K562 (cell line): ENCODE results near the gene SULT2B1. TPM values are rescaled to one million over a fixed set of nuclear protein-coding genes. Genes with fewer than 3 reads are reported as not detected.

Experiments
- ATAC-seq: fragments of 200-7000 bp; cut with Tn5 transposase; 3 replicates; pipeline ENCODE4 v1.9.1; 2020; ENCODE audit warnings: moderate library complexity
- BruUV-seq: library from RNA; stranded (reverse); fragments of 400-500 nt; replicated peaks from 2 replicates; lab custom pipeline; 2021; lab: Mats Ljungman, UMichigan
- CTCF ChIA-PET: fragments of 300-600 bp; formaldehyde crosslinking; extraction: SDS; loops from one replicate; lab custom pipeline; 2021; ENCODE audit warnings: low intra/inter-chr PET ratio; lab: Yijun Ruan, JAX
- POLR2A ChIA-PET: fragments of 300-600, 350-650 bp; sonication (Branson Sonifier 250); formaldehyde crosslinking; extraction: SDS; loops from one replicate; lab custom pipeline; 2021; ENCODE audit warnings: antibody characterized with exemption, inconsistent platforms; lab: Yijun Ruan, JAX
- DNase-seq, 4 experiments: peaks; one replicate each; pipeline versions ENCODE4 v3.0.0 to v3.0.0-alpha.2; 2011 to 2018; ENCODE audit warnings: low spot score in 3 of 4, mixed read lengths in 3 of 4; ENCODE audit errors: extremely low read depth in 1 of 4
- FAIRE-seq: peaks from 2 replicates; lab custom pipeline; 2011; peaks lifted over from hg19 to GRCh38; lab: Jason Lieb, UNC
- H2AFZ ChIP-seq: 2 replicates; pipeline ENCODE4 v1.6.0; 2011; ENCODE audit warnings: low read depth, low read length, control low read depth, inconsistent platforms
- H3K27ac ChIP-seq: fragments of 200-600 bp; 3 replicates; pipeline ENCODE4 v1.8.0; 2011; ENCODE audit warnings: low read depth, mild to moderate bottlenecking, control low read depth, inconsistent platforms, low read length, moderate library complexity, mixed read lengths; ENCODE audit errors: extremely low read depth
- H3K27me3 ChIP-seq, 2 experiments: fragments of 300-600 bp in 1 of 2; 2 replicates in 1 of 2; 3 replicates in 1 of 2; pipeline versions ENCODE4 v1.6.0 to v1.8.0; 2011; ENCODE audit warnings: inconsistent platforms in 2 of 2, low read length in 2 of 2, mild to moderate bottlenecking in 1 of 2, mixed read lengths in 1 of 2, moderate library complexity in 1 of 2; ENCODE audit not compliant: control insufficient read depth in 2 of 2, insufficient read depth in 2 of 2
- H3K36me3 ChIP-seq: fragments of 300-600 bp; 3 replicates; pipeline ENCODE4 v1.8.0; 2011; ENCODE audit warnings: mild to moderate bottlenecking, low read length, inconsistent platforms; ENCODE audit not compliant: control insufficient read depth, insufficient read depth
- H3K4me1 ChIP-seq, 2 experiments: fragments of 200-600 bp in 1 of 2; replicated peaks in 1 of 2; 2 replicates in 1 of 2; 3 replicates in 1 of 2; pipeline versions ENCODE4 v1.5.1 to v1.8.0; 2011; ENCODE audit warnings: inconsistent platforms in 2 of 2, low read length in 2 of 2, mild to moderate bottlenecking in 1 of 2, mixed read lengths in 1 of 2, moderate library complexity in 1 of 2; ENCODE audit not compliant: control insufficient read depth in 2 of 2, insufficient read depth in 2 of 2
- H3K4me2 ChIP-seq: 2 replicates; pipeline ENCODE4 v1.6.1; 2011; ENCODE audit warnings: low read length, control low read depth, inconsistent platforms, mixed read lengths; ENCODE audit not compliant: insufficient read depth
- H3K4me3 ChIP-seq: fragments of 200-600 bp; sonication (generic), shearing (Covaris generic); 2 replicates; pipeline ENCODE4 v1.5.1; 2016; ENCODE audit warnings: control low read depth, inconsistent platforms
- H3K79me2 ChIP-seq: fragments of 200-600 bp; 3 replicates; pipeline ENCODE4 v1.8.0; 2011; ENCODE audit warnings: low read length, inconsistent platforms; ENCODE audit not compliant: control insufficient read depth, insufficient read depth
- H3K9ac ChIP-seq, 2 experiments: 2 replicates each; pipeline versions ENCODE4 v1.6.0 to v1.6.1; 2011; ENCODE audit warnings: low read depth in 2 of 2, low read length in 2 of 2, control low read depth in 1 of 2, inconsistent platforms in 1 of 2, mild to moderate bottlenecking in 1 of 2, mixed read lengths in 1 of 2; ENCODE audit not compliant: insufficient read depth in 1 of 2
- H3K9me1 ChIP-seq: one replicate; pipeline ENCODE4 v1.6.0; 2011; ENCODE audit warnings: inconsistent platforms, mild to moderate bottlenecking, low read length, moderate library complexity; ENCODE audit not compliant: control insufficient read depth, insufficient read depth
- H3K9me3 ChIP-seq: replicated peaks from 2 replicates; pipeline ENCODE4 v1.5.1; 2011; ENCODE audit warnings: low read depth, low read length, inconsistent platforms; ENCODE audit not compliant: control insufficient read depth, insufficient read depth
- H4K20me1 ChIP-seq: replicated peaks from 2 replicates; pipeline ENCODE4 v1.6.1; 2011; ENCODE audit warnings: low read length, inconsistent platforms, mixed read lengths; ENCODE audit not compliant: control insufficient read depth, insufficient read depth
- CBFA2T2 ChIP-seq: fragments of 450-650 bp; conservative IDR thresholded peaks from 2 replicates; pipeline ENCODE4 v1.6.1; 2017; ENCODE audit warnings: mild to moderate bottlenecking
- CEBPG ChIP-seq, 3 experiments: fragments of 200-800 bp in 1 of 3; sonication (Bioruptor generic) in 1 of 3; sonication (generic) in 1 of 3; formaldehyde crosslinking in 1 of 3; IDR thresholded peaks in 2 of 3; conservative IDR thresholded peaks in 1 of 3; 2 replicates each; pipeline versions ENCODE4 v1.6.1 to v1.8.0; 2016 to 2022; ENCODE audit warnings: missing compliant biosample characterization in 2 of 3, missing genetic modification characterization in 2 of 3, mild to moderate bottlenecking in 1 of 3, missing genetic modification reagents in 1 of 3
- CHD2 ChIP-seq: IDR thresholded peaks from 2 replicates; pipeline ENCODE4 v1.6.1; 2011; ENCODE audit warnings: low read depth, low read length
- ESRRA ChIP-seq: fragments of 450-650 bp; IDR thresholded peaks from 2 replicates; pipeline ENCODE4 v1.6.1; 2014; ENCODE audit warnings: low read depth, mild to moderate bottlenecking, moderate library complexity, borderline replicate concordance
- NCOR1 ChIP-seq: fragments of 450-650 bp; IDR thresholded peaks from 2 replicates; pipeline ENCODE4 v1.6.1; 2016; ENCODE audit warnings: mild to moderate bottlenecking, moderate library complexity
- NELFE ChIP-seq: IDR thresholded peaks from 2 replicates; pipeline ENCODE4 v1.6.1; 2011; ENCODE audit warnings: mild to moderate bottlenecking; ENCODE audit not compliant: insufficient read depth, insufficient read length
- NR0B1 ChIP-seq: fragments of 450-650 bp; IDR thresholded peaks from one replicate; pipeline ENCODE4 v1.6.1; 2018; ENCODE audit warnings: mild to moderate bottlenecking, moderate library complexity; ENCODE audit not compliant: partially characterized antibody
- OTX1 ChIP-seq: fragments of 450-650 bp; formaldehyde crosslinking; IDR thresholded peaks from 2 replicates; pipeline ENCODE4 v1.4.0; 2022; ENCODE audit warnings: mild to moderate bottlenecking
- PCBP1 ChIP-seq: fragments of 200-400 bp; formaldehyde crosslinking; IDR thresholded peaks from 2 replicates; pipeline ENCODE4 v1.6.1; 2018; ENCODE audit warnings: mild to moderate bottlenecking, low read depth, low read length; ENCODE audit not compliant: poor library complexity, severe bottlenecking
- POLR2B ChIP-seq: fragments of 450-650 bp; IDR thresholded peaks from 2 replicates; pipeline ENCODE4 v1.6.1; 2018; ENCODE audit warnings: low read depth; ENCODE audit not compliant: partially characterized antibody
- POU5F1 ChIP-seq: fragments of 150-350 bp; IDR thresholded peaks from 2 replicates; pipeline ENCODE4 v1.6.1; 2014; ENCODE audit warnings: borderline replicate concordance, low read length, low read depth, mild to moderate bottlenecking; ENCODE audit not compliant: partially characterized antibody
- RBM39 ChIP-seq: fragments of 200-400 bp; formaldehyde crosslinking; optimal IDR thresholded peaks from 2 replicates; pipeline ENCODE3; 2018; ENCODE audit warnings: low read depth, low read length
- SOX6 ChIP-seq: fragments of 450-650 bp; IDR thresholded peaks from 2 replicates; pipeline ENCODE4 v1.6.1; 2014; ENCODE audit warnings: mild to moderate bottlenecking
- TGIF2 ChIP-seq: sonication (generic); formaldehyde crosslinking; IDR thresholded peaks from 2 replicates; pipeline ENCODE4 v1.8.1; 2022; ENCODE audit warnings: mild to moderate bottlenecking, missing genetic modification reagents, moderate library complexity
- ZHX1 ChIP-seq: fragments of 150-350 bp; conservative IDR thresholded peaks from 2 replicates; pipeline ENCODE4 v1.6.1; 2014; ENCODE audit warnings: low read length
- WGBS: fragments of 100-300 bp; shearing (Covaris generic); methylation state at CpG from one replicate; pipeline ENCODE4 v1.1.6; 2016; ENCODE audit warnings: low coverage, mixed read lengths; ENCODE audit not compliant: insufficient coverage; ENCODE audit errors: missing lambda C conversion rate; 5-methylcytosine and 5-hydroxymethylcytosine counted together
- in situ Hi-C: fragments of 300-500 bp; cut with MboI; formaldehyde crosslinking; loops from 4 replicates; pipeline ENCODE4 v1.15.0; 2018; ENCODE audit warnings: inconsistent platforms, mixed read lengths
- intact Hi-C: fragments of 100-400 bp; cut with micrococcal nuclease; formaldehyde crosslinking; loops from 2 replicates; pipeline ENCODE4 v1.14.2; 2022
- polyA plus RNA-seq, 8 experiments: library from polyadenylated mRNA; depleted of rRNA in 4 of 8; stranded (reverse) in 5 of 8; unstranded in 3 of 8; fragments of >200 nt; fragmentation: Nextera tagmentation in 2 of 8; fragmentation: Illumina TruSeq in 1 of 8; extraction: Ambion mirVana in 2 of 8; extraction: Trizol in 1 of 8; gene quantifications; 2 replicates each; pipeline versions ENCODE4 v1.2.1 to v1.2.3, GENCODE V29; 2011 to 2014; ENCODE audit warnings: inconsistent platforms in 1 of 8, missing spikeins in 1 of 8
- total RNA-seq, 7 experiments: library from RNA; depleted of rRNA in 6 of 7; stranded (reverse); fragments of >200 nt in 6 of 7; fragmentation: Illumina TruSeq in 2 of 7; extraction: Trizol in 2 of 7; gene quantifications; 2 replicates each; pipeline versions ENCODE4 v1.2.1 to v1.2.3, GENCODE V29; 2011 to 2021; ENCODE audit warnings: low replicate concordance in 1 of 7
- TF ChIP-seq, protein P1 (sequence below): fragments of 250-450 bp; sonication (Bioruptor Pico); IDR thresholded peaks from 2 replicates; pipeline ENCODE4 v1.5.0; 2020; ENCODE audit warnings: mild to moderate bottlenecking, borderline replicate concordance
- TF ChIP-seq, protein P2 (sequence below): fragments of 250-450 bp; sonication (Bioruptor Pico); IDR thresholded peaks from 2 replicates; pipeline ENCODE4 v1.9.0; 2021; ENCODE audit warnings: mild to moderate bottlenecking

Gene SULT2B1
- total and polyA plus RNA-seq, 9 of the 15 experiments (the other 6 are each of a cell fraction or from before 2014, with no cell fraction given) = 0.09 to 0.62 (median 0.22) TPM; not detected in 2

GRCh38 chr19:48573163-48573505 lies 21.2 kb downstream of the SULT2B1 start:
- BruUV-seq = no TSS peak
- ChIA-PET CTCF (no interaction called here), POLR2A (interaction anchor here (1.6 to 3.3 kb wide), 2 partner anchors 9 to 11 kb away, joined by 9 to 21 read pairs; no protein-coding TSS in a partner anchor)
- intact Hi-C loops = no loop called here
- H4K20me1 ChIP-seq = no peaks in the 10 kb centered on the region
- H3K9me1 ChIP-seq = no peaks in the 10 kb centered on the region
- H2AFZ ChIP-seq = no peak overlapping the region
- no peak overlapping the region for H3K4me2 ChIP-seq
- H3K9me3 ChIP-seq = no peaks in the 10 kb centered on the region
- H3K9ac ChIP-seq = peak overlapping the region in 1 of 2 experiments; percentile 5; a peak in 1 of 4 replicates
- no peak overlapping the region for H3K27ac ChIP-seq
- H3K79me2 ChIP-seq = no peaks in the 10 kb centered on the region
- WGBS = 68% methylated on average over 11 of the region's 12 CpGs
- no peak overlapping the region for H3K4me3 ChIP-seq
- in situ Hi-C loops = no loop called here
- ATAC-seq (no peak), FAIRE-seq (no peak), DNase-seq (no peak)
- H3K36me3 ChIP-seq = no peaks in the 10 kb centered on the region
- H3K27me3 ChIP-seq = no peaks in the 10 kb centered on the region
- H3K4me1 ChIP-seq = peaks cover 14 to 15% of the 10 kb centered on the region in 2 experiments; a peak in 4 of 5 replicates
- no peak for TF ChIP-seq POLR2B
- TF ChIP-seq CBFA2T2 = no peak
- TF ChIP-seq SOX6 = no peak
- no peak for TF ChIP-seq PCBP1
- no peak for TF ChIP-seq RBM39
- TF ChIP-seq, protein P1, sequence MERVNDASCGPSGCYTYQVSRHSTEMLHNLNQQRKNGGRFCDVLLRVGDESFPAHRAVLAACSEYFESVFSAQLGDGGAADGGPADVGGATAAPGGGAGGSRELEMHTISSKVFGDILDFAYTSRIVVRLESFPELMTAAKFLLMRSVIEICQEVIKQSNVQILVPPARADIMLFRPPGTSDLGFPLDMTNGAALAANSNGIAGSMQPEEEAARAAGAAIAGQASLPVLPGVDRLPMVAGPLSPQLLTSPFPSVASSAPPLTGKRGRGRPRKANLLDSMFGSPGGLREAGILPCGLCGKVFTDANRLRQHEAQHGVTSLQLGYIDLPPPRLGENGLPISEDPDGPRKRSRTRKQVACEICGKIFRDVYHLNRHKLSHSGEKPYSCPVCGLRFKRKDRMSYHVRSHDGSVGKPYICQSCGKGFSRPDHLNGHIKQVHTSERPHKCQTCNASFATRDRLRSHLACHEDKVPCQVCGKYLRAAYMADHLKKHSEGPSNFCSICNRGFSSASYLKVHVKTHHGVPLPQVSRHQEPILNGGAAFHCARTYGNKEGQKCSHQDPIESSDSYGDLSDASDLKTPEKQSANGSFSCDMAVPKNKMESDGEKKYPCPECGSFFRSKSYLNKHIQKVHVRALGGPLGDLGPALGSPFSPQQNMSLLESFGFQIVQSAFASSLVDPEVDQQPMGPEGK (CRISPR knock-in tag) = no peak
- TF ChIP-seq CEBPG (CRISPR knock-in tag; IDR thresholded peaks at IDR 0.05) = no peak
- no peak for TF ChIP-seq CEBPG (tag; conservative IDR thresholded peaks at IDR 0.05 in 1 of 2, IDR thresholded peaks at IDR 0.05 in 1 of 2)
- no peak for TF ChIP-seq ESRRA
- TF ChIP-seq OTX1 (CRISPR knock-in tag) = no peak
- no peak for TF ChIP-seq POU5F1
- TF ChIP-seq CHD2 = no peak
- TF ChIP-seq NELFE = no peak
- TF ChIP-seq, protein P2, sequence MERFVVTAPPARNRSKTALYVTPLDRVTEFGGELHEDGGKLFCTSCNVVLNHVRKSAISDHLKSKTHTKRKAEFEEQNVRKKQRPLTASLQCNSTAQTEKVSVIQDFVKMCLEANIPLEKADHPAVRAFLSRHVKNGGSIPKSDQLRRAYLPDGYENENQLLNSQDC (CRISPR knock-in tag) = no peak
- no peak for TF ChIP-seq NR0B1
- TF ChIP-seq TGIF2 (CRISPR knock-in tag) = no peak
- no peak for TF ChIP-seq NCOR1
- no peak for TF ChIP-seq ZHX1
